HCT116 (cell line): ENCODE measurements around the gene SAE1. TPM values are rescaled to one million over a fixed set of nuclear protein-coding genes. Genes with fewer than 3 reads are reported as not detected.

Experiments
- ATAC-seq: fragments of 200-7000 bp; cut with Tn5 transposase; 2 replicates; pipeline ENCODE4 v1.9.1; 2020; ENCODE audit warnings: mild to moderate bottlenecking, moderate library complexity
- BruUV-seq: library from RNA; stranded (reverse); fragments of 400-500 nt; replicated peaks from 2 replicates; lab custom pipeline; 2021; lab: Mats Ljungman, UMichigan
- CTCF ChIA-PET: fragments of 300-600 bp; sonication (Branson Sonifier 250); formaldehyde crosslinking; loops from one replicate; lab custom pipeline; 2021; ENCODE audit warnings: antibody characterized with exemption; lab: Charles Lee
- POLR2A ChIA-PET: fragments of 300-600, 350-600 bp; sonication (Branson Sonifier 250); formaldehyde crosslinking; loops from one replicate; lab custom pipeline; 2021; ENCODE audit warnings: antibody characterized with exemption; lab: Charles Lee
- RAD21 ChIA-PET, 2 experiments: fragments of 300-600 bp; sonication (Branson Sonifier 250); formaldehyde crosslinking; loops; one replicate each; lab custom pipeline; 2023; ENCODE audit warnings: low total read pairs in 2 of 2; ENCODE audit not compliant: uncharacterized antibody in 2 of 2, unreplicated experiment in 2 of 2, low non-redundant PET in 1 of 2; lab: Charles Lee
- DNase-seq: peaks from one replicate; pipeline ENCODE4 v3.0.0-alpha.2; 2010; ENCODE audit warnings: low read depth, low spot score
- H2AFZ ChIP-seq: fragments of 200-600 bp; shearing (Covaris generic), sonication (generic); 2 replicates; pipeline ENCODE4 v1.6.1; 2017; ENCODE audit warnings: low read depth, mixed run types, mixed read lengths, antibody characterized with exemption, low read length; ENCODE audit not compliant: poor library complexity, severe bottlenecking
- H3K27ac ChIP-seq: 2 replicates; pipeline ENCODE4 v1.5.1; 2012; ENCODE audit warnings: low read depth, low read length
- H3K27me3 ChIP-seq: fragments of 200-600 bp; sonication (generic); 2 replicates; pipeline ENCODE4 v1.6.1; 2016; ENCODE audit warnings: mixed run types, low read length, mixed read lengths; ENCODE audit not compliant: insufficient read depth
- H3K36me3 ChIP-seq, 2 experiments: fragments of 200-500 bp in 1 of 2; fragments of 200-600 bp in 1 of 2; sonication (Bioruptor generic) in 1 of 2; sonication (generic) in 1 of 2; 2 replicates each; pipeline versions ENCODE4 v1.5.1 to v1.6.1; 2014 to 2016; ENCODE audit warnings: low read length in 2 of 2, inconsistent platforms in 1 of 2, mixed read lengths in 1 of 2, mixed run types in 1 of 2; ENCODE audit not compliant: insufficient read depth in 2 of 2, control insufficient read depth in 1 of 2
- H3K4me1 ChIP-seq, 2 experiments: fragments of 200-600 bp in 1 of 2; sonication (generic) in 1 of 2; 2 replicates each; pipeline versions ENCODE4 v1.5.1 to v1.6.1; 2012 to 2017; ENCODE audit warnings: low read length in 2 of 2, inconsistent platforms in 1 of 2, mild to moderate bottlenecking in 1 of 2, mixed read lengths in 1 of 2, mixed run types in 1 of 2, moderate library complexity in 1 of 2; ENCODE audit not compliant: insufficient read depth in 2 of 2, control insufficient read depth in 1 of 2
- H3K4me2 ChIP-seq: fragments of 200-600 bp; sonication (generic); 2 replicates; pipeline ENCODE4 v1.6.1; 2017; ENCODE audit warnings: mixed run types, low read length, mixed read lengths
- H3K4me3 ChIP-seq, 2 experiments: fragments of 200-600 bp in 1 of 2; sonication (generic) in 1 of 2; replicated peaks in 1 of 2; 2 replicates each; pipeline ENCODE4 v1.5.1; 2011 to 2016; ENCODE audit warnings: low read length in 2 of 2, control low read depth in 1 of 2, low read depth in 1 of 2, mild to moderate bottlenecking in 1 of 2, mixed read lengths in 1 of 2, mixed run types in 1 of 2
- H3K79me2 ChIP-seq: fragments of 200-600 bp; sonication (generic); 2 replicates; pipeline ENCODE4 v1.6.1; 2017; ENCODE audit warnings: mild to moderate bottlenecking, mixed run types, low read length, moderate library complexity, mixed read lengths; ENCODE audit not compliant: insufficient read depth
- H3K9ac ChIP-seq: fragments of 200-600 bp; sonication (generic); 2 replicates; pipeline ENCODE4 v1.6.1; 2016; ENCODE audit warnings: low read length, mixed read lengths
- H3K9me2 ChIP-seq: fragments of 200-600 bp; sonication (generic), shearing (Covaris generic); 2 replicates; pipeline ENCODE4 v1.6.1; 2017; ENCODE audit warnings: mixed run types, mild to moderate bottlenecking, moderate library complexity; ENCODE audit not compliant: insufficient read depth
- H3K9me3 ChIP-seq, 2 experiments: fragments of 200-500 bp in 1 of 2; fragments of 200-600 bp in 1 of 2; sonication (Bioruptor generic) in 1 of 2; sonication (generic) in 1 of 2; 2 replicates each; pipeline ENCODE4 v1.6.1; 2014 to 2017; ENCODE audit warnings: low read length in 2 of 2, mixed read lengths in 2 of 2, inconsistent platforms in 1 of 2, low read depth in 1 of 2, mild to moderate bottlenecking in 1 of 2, mixed run types in 1 of 2, moderate library complexity in 1 of 2; ENCODE audit not compliant: control insufficient read depth in 1 of 2, insufficient read depth in 1 of 2
- H4K20me1 ChIP-seq: fragments of 200-600 bp; sonication (generic), shearing (Covaris generic); 2 replicates; pipeline ENCODE4 v1.6.1; 2017; ENCODE audit warnings: mixed run types, mild to moderate bottlenecking, moderate library complexity; ENCODE audit not compliant: insufficient read depth
- POLR2AphosphoS5 ChIP-seq: IDR thresholded peaks from 2 replicates; pipeline ENCODE4 v1.6.1; 2011; ENCODE audit warnings: mild to moderate bottlenecking, low read depth, low read length, moderate library complexity
- RAD21 ChIP-seq: IDR thresholded peaks from 2 replicates; pipeline ENCODE4 v1.6.1; 2012; ENCODE audit warnings: low read depth, mild to moderate bottlenecking
- SRF ChIP-seq: IDR thresholded peaks from 2 replicates; pipeline ENCODE4 v1.6.1; 2012; ENCODE audit warnings: low read depth
- TCF7L2 ChIP-seq: IDR thresholded peaks from 2 replicates; pipeline ENCODE4 v1.7.0; 2011; ENCODE audit warnings: borderline replicate concordance, inconsistent platforms; ENCODE audit not compliant: insufficient read depth, insufficient read length; ENCODE audit errors: extremely low read depth
- ZBTB33 ChIP-seq: IDR thresholded peaks from 2 replicates; pipeline ENCODE4 v1.6.1; 2011; ENCODE audit warnings: mild to moderate bottlenecking, low read length, moderate library complexity; ENCODE audit not compliant: insufficient replicate concordance; ENCODE audit errors: extremely low read depth
- ZNF274 ChIP-seq: fragments of 200-500 bp; sonication (Bioruptor generic); IDR thresholded peaks from 2 replicates; pipeline ENCODE4 v1.6.1; 2014; ENCODE audit warnings: mild to moderate bottlenecking, low read depth, low read length, inconsistent platforms
- intact Hi-C: fragments of 100-400 bp; cut with micrococcal nuclease; formaldehyde crosslinking; loops from 2 replicates; pipeline ENCODE4 v1.10.0; 2022
- total RNA-seq: library from RNA; stranded (reverse); gene quantifications from one replicate; pipeline ENCODE4 v1.2.1, GENCODE V29; 2021; ENCODE audit not compliant: unreplicated experiment

The SAE1 gene
- total RNA-seq, 1 experiment from 2014 or later: 213 TPM

DNA sequence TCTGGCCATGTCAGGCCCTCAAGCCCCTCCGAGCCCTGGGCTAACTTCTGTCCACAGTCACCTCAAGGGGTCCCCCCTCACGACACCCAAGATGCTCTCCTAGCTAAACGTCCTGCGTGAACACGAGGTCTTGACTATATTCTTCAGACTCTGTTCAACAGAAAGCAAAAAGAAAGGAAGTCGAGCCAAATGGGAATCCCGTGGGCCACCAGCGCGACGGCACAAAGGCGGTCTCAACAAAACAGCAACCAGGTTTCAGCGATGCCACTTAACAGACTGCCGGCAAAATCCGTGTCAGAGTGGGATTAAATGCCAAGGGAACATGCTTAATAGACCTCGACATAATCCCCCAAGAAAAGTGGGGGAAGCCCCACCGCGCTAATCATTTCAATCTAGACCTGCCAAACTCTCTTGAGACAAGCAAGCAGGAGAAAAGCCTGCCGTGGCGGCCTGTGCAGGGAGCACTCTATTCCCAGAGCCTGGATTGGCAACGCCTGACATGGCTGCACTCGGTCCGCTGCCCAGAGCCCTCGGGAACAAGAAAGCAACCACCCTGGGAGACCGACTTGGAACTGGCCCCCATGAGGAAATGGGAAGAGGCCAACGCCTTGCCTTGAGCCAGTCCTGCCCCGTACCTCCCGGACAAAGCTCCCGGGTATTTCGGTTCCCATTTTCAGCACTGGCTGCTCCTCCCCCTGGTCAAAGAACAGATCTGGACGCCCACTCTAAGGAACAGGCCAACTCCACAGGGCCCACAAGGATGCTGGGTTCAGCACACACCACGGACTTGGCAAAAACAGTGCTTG, 33.0 kb upstream of the SAE1 start:
- Histone ChIP-seq H3K4me3 (no peak overlapping the region), H3K36me3 (peaks cover 0 to 5% of the 10 kb centered on the region in 2 experiments; a peak in 1 of 4 replicates), H3K4me2 (peak overlapping the region; percentile 85), H3K79me2 (peaks cover 65% of the 10 kb centered on the region), H3K4me1 (peaks cover 50 to 68% of the 10 kb centered on the region in 2 experiments), H4K20me1 (no peaks in the 10 kb centered on the region), H3K9me2 (no peaks in the 10 kb centered on the region), H3K27ac (peak overlapping the region; percentile 66; the same call in 1 of the 2 replicates), H3K9me3 (no peaks in the 10 kb centered on the region), H3K27me3 (no peaks in the 10 kb centered on the region), H2AFZ (no peak overlapping the region), H3K9ac (peak overlapping the region; percentile 61; the same call in 1 of the 2 replicates)
- DNase-seq (no peak), ATAC-seq (no peak)
- ChIA-PET RAD21 (no interaction called here), POLR2A (interaction anchor here (4.5 kb wide), 1 partner anchor 16 kb away, joined by 27 read pairs; the partner anchor contains the start of gene ZC3H4), CTCF (interaction anchor here (0.7 to 1.5 kb wide), 4 partner anchors 15 to 85 kb away, joined by 3 to 6 read pairs (median 3); no protein-coding TSS in a partner anchor)
- TF ChIP-seq SRF: no peak
- TF ChIP-seq TCF7L2: no peak
- TF ChIP-seq ZNF274: no peak
- intact Hi-C loops: no loop called here
- BruUV-seq: no TSS peak

GRCh38 chr19:47098608-47099007, 32.0 kb upstream of the SAE1 start:
- Histone ChIP-seq H3K9me3 (no peaks in the 10 kb centered on the region), H2AFZ (no peak overlapping the region), H3K9me2 (no peaks in the 10 kb centered on the region), H3K27ac (no peak overlapping the region), H3K4me3 (no peak overlapping the region), H3K27me3 (no peaks in the 10 kb centered on the region), H3K4me2 (peak overlapping the region; percentile 85), H3K4me1 (peaks cover 50 to 68% of the 10 kb centered on the region in 2 experiments), H3K9ac (peak overlapping the region; percentile 16; the same call in 1 of the 2 replicates), H3K79me2 (peaks cover 74% of the 10 kb centered on the region), H4K20me1 (no peaks in the 10 kb centered on the region)
- no peak for ATAC-seq
- DNase-seq: no peak
- intact Hi-C loops: no loop called here
- POLR2A ChIA-PET: interaction anchor here (4.5 kb wide), 1 partner anchor 15 kb away, joined by 27 read pairs; the partner anchor contains the start of gene ZC3H4
- RAD21 ChIA-PET: no interaction called here
- TF ChIP-seq POLR2AphosphoS5 (no peak), RAD21 (no peak), ZBTB33 (no peak)
- TF ChIP-seq, all 23 proteins: peak for 0
- CTCF ChIA-PET: interaction anchor here (0.7 to 1.4 kb wide), 4 partner anchors 14 to 19 kb away, joined by 3 to 4 read pairs (median 3); partner anchors contain the start of gene ZC3H4
- no TSS peak for BruUV-seq
- peaks cover 0 to 5% of the 10 kb centered on the region in 2 experiments; a peak in 1 of 4 replicates for H3K36me3 ChIP-seq
